Mucosa of rectum (tissue), 2 donors: ENCODE data around the gene STAT5B.
"Not testable (repeated sequence)": the region's sequence is repeated elsewhere in the genome, so short reads cannot be mapped to it uniquely, and the experiment has no call there.

Experiments
- H3K27ac ChIP-seq, 2 donors: one replicate each; pipeline ENCODE4 v1.7.0; 2013; ENCODE audit warnings: inconsistent platforms in 2 of 2, low read depth in 2 of 2, low read length in 2 of 2
- H3K27me3 ChIP-seq, 2 donors: one replicate each; pipeline ENCODE4 v1.7.0; 2013; ENCODE audit warnings: low read length in 2 of 2; ENCODE audit not compliant: control insufficient read depth in 2 of 2, insufficient read depth in 2 of 2
- H3K36me3 ChIP-seq, 2 donors: one replicate each; pipeline ENCODE4 v1.7.0; 2013; ENCODE audit warnings: low read length in 2 of 2; ENCODE audit not compliant: control insufficient read depth in 2 of 2, insufficient read depth in 2 of 2
- H3K4me1 ChIP-seq, 2 donors: one replicate each; pipeline ENCODE4 v1.7.0; 2013; ENCODE audit warnings: low read length in 2 of 2, mild to moderate bottlenecking in 1 of 2; ENCODE audit not compliant: control insufficient read depth in 2 of 2, insufficient read depth in 2 of 2
- H3K4me3 ChIP-seq, 2 donors: one replicate each; pipeline ENCODE4 v1.7.0; 2013; ENCODE audit warnings: low read length in 2 of 2
- H3K9ac ChIP-seq, 2 donors: one replicate each; pipeline ENCODE4 v1.7.0; 2013; ENCODE audit warnings: low read length in 2 of 2, low read depth in 1 of 2, mild to moderate bottlenecking in 1 of 2
- H3K9me3 ChIP-seq, 2 donors: one replicate each; pipeline ENCODE4 v1.7.0; 2013; ENCODE audit warnings: low read length in 2 of 2; ENCODE audit not compliant: control insufficient read depth in 2 of 2
- donor health status: healthy.
- donor health status: Normal muscosa, but diverticular disease.

STAT5B gene

GRCh38 chr17:42270170-42270535, 6.0 kb downstream of the STAT5B start:
- Histone ChIP-seq H3K36me3 (no peaks in the 10 kb centered on the region), H3K4me1 (peaks cover 9 to 12% of the 10 kb centered on the region in 2 donors), H3K9ac (no peak overlapping the region), H3K27me3 (no peaks in the 10 kb centered on the region), H3K27ac (no peak overlapping the region), H3K4me3 (no peak overlapping the region), H3K9me3 (no peaks in the 10 kb centered on the region)

- no peaks in the 10 kb centered on the region for H3K36me3 ChIP-seq
- no peak overlapping the region for H3K27ac ChIP-seq
Measured at GRCh38 chr17:42268236-42268635, 8.0 kb downstream of the STAT5B start.

GRCh38 chr17:42266918-42267766, 9.0 kb downstream of the STAT5B start:
- H3K9ac ChIP-seq: no peak overlapping the region
- H3K36me3 ChIP-seq: no peaks in the 10 kb centered on the region
- no peak overlapping the region for H3K4me3 ChIP-seq
- peaks cover 2 to 4% of the 10 kb centered on the region in 2 donors for H3K4me1 ChIP-seq
- H3K27ac ChIP-seq: no peak overlapping the region
- H3K9me3 ChIP-seq: no peaks in the 10 kb centered on the region
- H3K27me3 ChIP-seq: no peaks in the 10 kb centered on the region

More at GRCh38 chr17:42268236-42268635, 8.0 kb downstream of the STAT5B start:
- H3K4me1 ChIP-seq: peaks cover 2 to 4% of the 10 kb centered on the region in 2 donors
- H3K27me3 ChIP-seq: no peaks in the 10 kb centered on the region
- no peak overlapping the region for H3K4me3 ChIP-seq
- no peak overlapping the region for H3K9ac ChIP-seq
- H3K9me3 ChIP-seq: no peaks in the 10 kb centered on the region

- Histone ChIP-seq H3K27ac (no peak overlapping the region), H3K4me3 (no peak overlapping the region), H3K4me1 (peaks cover 2 to 4% of the 10 kb centered on the region in 2 donors), H3K36me3 (no peaks in the 10 kb centered on the region), H3K9ac (no peak overlapping the region), H3K9me3 (no peaks in the 10 kb centered on the region), H3K27me3 (no peaks in the 10 kb centered on the region)
Measured at GRCh38 chr17:42266462-42266861, 9.7 kb downstream of the STAT5B start.

- not testable (repeated sequence) for H3K4me3 ChIP-seq, H3K9me3 ChIP-seq, H3K36me3 ChIP-seq, H3K9ac ChIP-seq, H3K27me3 ChIP-seq, H3K4me1 ChIP-seq, H3K27ac ChIP-seq
Measured at GRCh38 chr17:42264366-42264765, 11.8 kb downstream of the STAT5B start.

GRCh38 chr17:42260318-42260717, 15.9 kb downstream of the STAT5B start:
- no peaks in the 10 kb centered on the region for H3K36me3 ChIP-seq
- H3K27me3 ChIP-seq: no peaks in the 10 kb centered on the region
- H3K27ac ChIP-seq: no peak overlapping the region
- no peak overlapping the region for H3K4me3 ChIP-seq
- no peak overlapping the region for H3K9ac ChIP-seq
- H3K4me1 ChIP-seq: no peaks in the 10 kb centered on the region
- H3K9me3 ChIP-seq: no peaks in the 10 kb centered on the region

GRCh38 chr17:42255445-42255844, 20.7 kb downstream of the STAT5B start:
- Histone ChIP-seq H3K4me1 (peaks cover 0 to 2% of the 10 kb centered on the region in 2 donors), H3K9ac (no peak overlapping the region), H3K27me3 (no peaks in the 10 kb centered on the region), H3K4me3 (no peak overlapping the region), H3K27ac (no peak overlapping the region), H3K9me3 (no peaks in the 10 kb centered on the region), H3K36me3 (no peaks in the 10 kb centered on the region)

- Histone ChIP-seq H3K9ac (no peak overlapping the region), H3K27me3 (no peaks in the 10 kb centered on the region), H3K36me3 (no peaks in the 10 kb centered on the region), H3K27ac (no peak overlapping the region), H3K4me3 (no peak overlapping the region), H3K9me3 (no peaks in the 10 kb centered on the region), H3K4me1 (peaks cover 3 to 8% of the 10 kb centered on the region in 2 donors)
Measured at GRCh38 chr17:42253578-42253977, 22.6 kb downstream of the STAT5B start.

- no peak overlapping the region for H3K4me3 ChIP-seq
- H3K27ac ChIP-seq: no peak overlapping the region
- H3K4me1 ChIP-seq: peaks cover 3 to 8% of the 10 kb centered on the region in 2 donors
Measured at GRCh38 chr17:42252597-42253550, 23.3 kb downstream of the STAT5B start.

GRCh38 chr17:42251115-42251514, 25.1 kb downstream of the STAT5B start:
- Histone ChIP-seq H3K9me3 (no peaks in the 10 kb centered on the region), H3K27me3 (no peaks in the 10 kb centered on the region), H3K27ac (no peak overlapping the region), H3K9ac (no peak overlapping the region), H3K36me3 (no peaks in the 10 kb centered on the region), H3K4me3 (no peak overlapping the region), H3K4me1 (peaks cover 3 to 8% of the 10 kb centered on the region in 2 donors)

More at GRCh38 chr17:42252597-42253550, 23.3 kb downstream of the STAT5B start:
- Histone ChIP-seq H3K9me3 (no peaks in the 10 kb centered on the region), H3K9ac (no peak overlapping the region), H3K36me3 (no peaks in the 10 kb centered on the region), H3K27me3 (no peaks in the 10 kb centered on the region)
